ENCODE results near the gene OPN3.

OPN3 gene

DNA sequence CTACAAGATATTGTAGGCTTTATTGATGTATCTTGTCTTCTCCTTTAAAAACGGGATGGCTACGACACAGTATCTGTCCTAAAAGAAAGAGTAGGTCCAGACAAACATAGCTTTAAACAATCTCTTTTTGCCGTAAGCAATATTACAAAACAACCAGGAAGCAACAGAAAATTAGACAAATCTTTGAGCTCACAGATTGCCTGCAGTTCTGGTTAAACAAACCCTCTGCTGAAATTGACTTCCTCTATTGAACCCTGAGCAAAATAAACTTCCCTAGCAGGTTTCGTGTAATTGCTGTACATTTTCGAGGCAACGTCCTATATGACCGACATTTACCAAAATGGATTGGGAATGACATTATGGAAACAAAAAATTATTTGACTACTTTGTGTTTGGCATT lies 50.6 kb downstream of the OPN3 start:
- no peak for TF ChIP-seq SUZ12 (IDR thresholded peaks at IDR 0.05)
- no peak for TF ChIP-seq SP1 (IDR thresholded peaks at IDR 0.05)
- TF ChIP-seq BHLHE40 (IDR thresholded peaks at IDR 0.05; ENCODE audit: borderline replicate concordance) = no peak
- no peak for TF ChIP-seq FOXM1 (IDR thresholded peaks at IDR 0.05; ENCODE audit: borderline replicate concordance)
- no peak for TF ChIP-seq L3MBTL2 (conservative IDR thresholded peaks at IDR 0.05)
- TF ChIP-seq FOXK2 (IDR thresholded peaks at IDR 0.05) = no peak
- TF ChIP-seq ARNT (IDR thresholded peaks at IDR 0.05) = no peak
- TF ChIP-seq CTBP1 (IDR thresholded peaks at IDR 0.05; ENCODE audit: borderline replicate concordance) = no peak
- no peak for TF ChIP-seq ELF4 (IDR thresholded peaks at IDR 0.05)
- TF ChIP-seq, protein P1, sequence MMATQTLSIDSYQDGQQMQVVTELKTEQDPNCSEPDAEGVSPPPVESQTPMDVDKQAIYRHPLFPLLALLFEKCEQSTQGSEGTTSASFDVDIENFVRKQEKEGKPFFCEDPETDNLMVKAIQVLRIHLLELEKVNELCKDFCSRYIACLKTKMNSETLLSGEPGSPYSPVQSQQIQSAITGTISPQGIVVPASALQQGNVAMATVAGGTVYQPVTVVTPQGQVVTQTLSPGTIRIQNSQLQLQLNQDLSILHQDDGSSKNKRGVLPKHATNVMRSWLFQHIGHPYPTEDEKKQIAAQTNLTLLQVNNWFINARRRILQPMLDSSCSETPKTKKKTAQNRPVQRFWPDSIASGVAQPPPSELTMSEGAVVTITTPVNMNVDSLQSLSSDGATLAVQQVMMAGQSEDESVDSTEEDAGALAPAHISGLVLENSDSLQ (IDR thresholded peaks at IDR 0.05) = no peak
- no peak for TF ChIP-seq NFRKB (IDR thresholded peaks at IDR 0.05)
- no peak for TF ChIP-seq TARDBP (IDR thresholded peaks at IDR 0.05)
- TF ChIP-seq FOXA1 (IDR thresholded peaks at IDR 0.05) = no peak
- no peak for TF ChIP-seq HDGF (IDR thresholded peaks at IDR 0.05; ENCODE audit: borderline replicate concordance)
- no peak for TF ChIP-seq ZNF384 (IDR thresholded peaks at IDR 0.05)
- TF ChIP-seq LEF1 (IDR thresholded peaks at IDR 0.05; ENCODE audit: borderline replicate concordance) = no peak
- CTCF ChIA-PET = no interaction called here
- POLR2A ChIA-PET = no interaction called here
- DNase-seq (ENCODE audit: extremely low spot score) = no peak

DNA sequence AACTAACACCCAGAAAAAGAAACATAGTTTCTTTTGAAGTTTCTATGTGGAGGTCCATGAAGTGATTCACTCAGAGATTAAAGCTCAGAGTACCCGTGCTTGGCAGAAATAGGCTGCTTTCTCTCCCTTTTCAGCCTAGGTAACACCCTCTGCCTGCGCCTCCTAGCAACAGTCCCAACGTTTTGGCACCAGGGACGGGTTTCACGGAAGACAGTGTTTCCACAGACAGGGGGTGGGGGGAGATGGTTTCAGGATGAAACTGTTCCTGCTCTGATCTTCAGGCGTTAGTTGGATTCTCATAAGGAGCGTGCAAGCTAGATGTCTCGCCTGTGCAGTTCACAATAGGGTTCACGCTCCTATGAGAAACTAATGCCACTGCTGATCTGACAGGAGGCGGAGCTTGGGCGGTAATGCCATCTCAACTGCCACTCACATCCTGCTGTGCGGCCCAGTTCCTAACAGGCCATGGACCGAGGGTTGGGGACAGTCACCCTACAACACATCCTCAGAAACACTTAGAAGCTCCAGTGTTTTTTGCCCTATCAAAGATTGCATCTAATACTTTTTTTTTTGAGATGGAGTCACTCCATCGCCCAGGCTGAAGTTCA lies 53.2 kb downstream of the OPN3 start:
- ChIA-PET POLR2A (no interaction called here), CTCF (no interaction called here)
- no peak for TF ChIP-seq SP1 (IDR thresholded peaks at IDR 0.05)
- no peak for TF ChIP-seq LEF1 (IDR thresholded peaks at IDR 0.05; ENCODE audit: borderline replicate concordance)
- TF ChIP-seq ELF4 (IDR thresholded peaks at IDR 0.05) = no peak
- TF ChIP-seq L3MBTL2 (conservative IDR thresholded peaks at IDR 0.05) = no peak
- no peak for TF ChIP-seq ZNF384 (IDR thresholded peaks at IDR 0.05)
- TF ChIP-seq, protein P1 (IDR thresholded peaks at IDR 0.05) = no peak
- TF ChIP-seq ARNT (IDR thresholded peaks at IDR 0.05) = no peak
- DNase-seq (ENCODE audit: extremely low spot score) = no peak

DNA sequence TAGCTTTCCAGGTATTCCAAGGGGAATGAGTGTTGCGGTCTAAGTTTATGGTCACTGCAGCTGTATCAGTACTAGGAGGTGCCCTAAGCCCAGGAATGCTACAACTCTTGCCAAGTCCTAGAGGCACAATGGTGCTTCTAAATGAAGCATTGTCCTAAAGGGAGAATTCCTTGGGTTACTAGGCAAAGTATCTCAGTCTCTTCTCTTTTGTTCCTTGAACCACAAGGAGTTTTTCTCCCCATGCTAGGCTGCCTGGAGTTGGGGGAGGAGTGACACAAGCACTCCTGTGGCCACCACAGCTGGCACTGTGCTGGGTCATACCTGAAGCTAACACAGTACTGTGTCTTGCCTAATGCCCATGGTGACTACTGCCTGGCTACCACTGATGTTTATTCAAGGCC lies 57.2 kb downstream of the OPN3 start:
- POLR2A ChIA-PET = no interaction called here
- TF ChIP-seq, protein P1 (IDR thresholded peaks at IDR 0.05) = no peak
- TF ChIP-seq LEF1 (IDR thresholded peaks at IDR 0.05; ENCODE audit: borderline replicate concordance) (no peak), FOXK2 (IDR thresholded peaks at IDR 0.05) (no peak), HDGF (IDR thresholded peaks at IDR 0.05; ENCODE audit: borderline replicate concordance) (no peak), SP1 (IDR thresholded peaks at IDR 0.05) (no peak), NFRKB (IDR thresholded peaks at IDR 0.05) (no peak), FOXM1 (IDR thresholded peaks at IDR 0.05; ENCODE audit: borderline replicate concordance) (no peak), L3MBTL2 (conservative IDR thresholded peaks at IDR 0.05) (no peak)
- no peak for DNase-seq (ENCODE audit: extremely low spot score)
- CTCF ChIA-PET = no interaction called here

GRCh38 chr1:241579434-241579833 lies 60.7 kb downstream of the OPN3 start:
- no peak for DNase-seq (ENCODE audit: extremely low spot score)
- POLR2A ChIA-PET = no interaction called here

GRCh38 chr1:241574154-241574553 lies 66.0 kb downstream of the OPN3 start:
- CTCF ChIA-PET = no interaction called here

More at GRCh38 chr1:241579434-241579833, 60.7 kb downstream of the OPN3 start:
- CTCF ChIA-PET = no interaction called here
- TF ChIP-seq HDGF (IDR thresholded peaks at IDR 0.05; ENCODE audit: borderline replicate concordance) (no peak), FOXM1 (IDR thresholded peaks at IDR 0.05; ENCODE audit: borderline replicate concordance) (no peak), ZNF384 (IDR thresholded peaks at IDR 0.05) (no peak), ARNT (IDR thresholded peaks at IDR 0.05) (no peak), ELF4 (IDR thresholded peaks at IDR 0.05) (no peak), CTBP1 (IDR thresholded peaks at IDR 0.05; ENCODE audit: borderline replicate concordance) (no peak), TARDBP (IDR thresholded peaks at IDR 0.05) (no peak), SP1 (IDR thresholded peaks at IDR 0.05) (no peak), FOXA1 (IDR thresholded peaks at IDR 0.05) (no peak), BHLHE40 (IDR thresholded peaks at IDR 0.05; ENCODE audit: borderline replicate concordance) (no peak), L3MBTL2 (conservative IDR thresholded peaks at IDR 0.05) (no peak), FOXK2 (IDR thresholded peaks at IDR 0.05) (no peak), NFRKB (IDR thresholded peaks at IDR 0.05) (no peak), LEF1 (IDR thresholded peaks at IDR 0.05; ENCODE audit: borderline replicate concordance) (no peak), SUZ12 (IDR thresholded peaks at IDR 0.05) (no peak)
- TF ChIP-seq, protein P1 (IDR thresholded peaks at IDR 0.05) = no peak

More at GRCh38 chr1:241574154-241574553, 66.0 kb downstream of the OPN3 start:
- TF ChIP-seq TARDBP (IDR thresholded peaks at IDR 0.05) (no peak), SUZ12 (IDR thresholded peaks at IDR 0.05) (no peak), LEF1 (IDR thresholded peaks at IDR 0.05; ENCODE audit: borderline replicate concordance) (no peak), FOXK2 (IDR thresholded peaks at IDR 0.05) (no peak), HDGF (IDR thresholded peaks at IDR 0.05; ENCODE audit: borderline replicate concordance) (no peak), FOXA1 (IDR thresholded peaks at IDR 0.05) (no peak), L3MBTL2 (conservative IDR thresholded peaks at IDR 0.05) (no peak), NFRKB (IDR thresholded peaks at IDR 0.05) (no peak), ELF4 (IDR thresholded peaks at IDR 0.05) (no peak), SP1 (IDR thresholded peaks at IDR 0.05) (no peak), ZNF384 (IDR thresholded peaks at IDR 0.05) (no peak), ARNT (IDR thresholded peaks at IDR 0.05) (no peak), CTBP1 (IDR thresholded peaks at IDR 0.05; ENCODE audit: borderline replicate concordance) (no peak), FOXM1 (IDR thresholded peaks at IDR 0.05; ENCODE audit: borderline replicate concordance) (no peak), BHLHE40 (IDR thresholded peaks at IDR 0.05; ENCODE audit: borderline replicate concordance) (no peak)
- TF ChIP-seq, protein P1 (IDR thresholded peaks at IDR 0.05) = no peak
- POLR2A ChIA-PET = no interaction called here
- no peak for DNase-seq (ENCODE audit: extremely low spot score)

All from HEK293T (cell line).